SK-N-SH treated with all-trans-retinoic acid at 6 μM for 48 hours (cell line): Measurements from ENCODE around the gene ANKRD13D.

ENCODE experiments used
- ATAC-seq: fragments of 200-7000 bp; cut with Tn5 transposase; 3 replicates; pipeline ENCODE4 v1.9.1; 2020; ENCODE audit warnings: mild to moderate bottlenecking, moderate library complexity
- ARNTL ChIP-seq: fragments of 450-650 bp; formaldehyde crosslinking; IDR thresholded peaks from 2 replicates; pipeline ENCODE4 v1.5.0; 2020; ENCODE audit warnings: low read depth, mild to moderate bottlenecking, moderate library complexity, borderline replicate concordance
- BACH2 ChIP-seq: fragments of 250-450 bp; sonication (Bioruptor Pico); IDR thresholded peaks from 2 replicates; pipeline ENCODE4 v1.9.0; 2021; ENCODE audit warnings: mild to moderate bottlenecking, borderline replicate concordance
- CSDC2 ChIP-seq: fragments of 250-450 bp; sonication (Bioruptor Pico); IDR thresholded peaks from 2 replicates; pipeline ENCODE4 v1.5.0; 2020; ENCODE audit warnings: mild to moderate bottlenecking, moderate library complexity
- CSRNP3 ChIP-seq: fragments of 250-450 bp; sonication (Bioruptor Pico); IDR thresholded peaks from 2 replicates; pipeline ENCODE4 v1.5.1; 2021; ENCODE audit warnings: mild to moderate bottlenecking, moderate library complexity
- ESRRG ChIP-seq: fragments of 250-450 bp; sonication (Bioruptor Pico); IDR thresholded peaks from 2 replicates; pipeline ENCODE4 v1.6.1; 2021; ENCODE audit warnings: mild to moderate bottlenecking
- GLIS3 ChIP-seq: fragments of 250-450 bp; sonication (Bioruptor Pico); IDR thresholded peaks from 2 replicates; pipeline ENCODE4 v1.5.0; 2020; ENCODE audit warnings: mild to moderate bottlenecking, moderate library complexity
- PATZ1 ChIP-seq: fragments of 250-450 bp; sonication (Bioruptor Pico); IDR thresholded peaks from 2 replicates; pipeline ENCODE4 v1.8.0; 2020; ENCODE audit warnings: mild to moderate bottlenecking, moderate library complexity, borderline replicate concordance
- PPARA ChIP-seq: fragments of 250-450 bp; sonication (Bioruptor Pico); IDR thresholded peaks from 2 replicates; pipeline ENCODE4 v1.5.0; 2020; ENCODE audit warnings: mild to moderate bottlenecking, borderline replicate concordance
- RARB ChIP-seq: fragments of 250-450 bp; sonication (Bioruptor Pico); IDR thresholded peaks from 2 replicates; pipeline ENCODE4 v1.8.0; 2021; ENCODE audit warnings: mild to moderate bottlenecking, moderate library complexity
- TCF4 ChIP-seq: fragments of 250-450 bp; sonication (Bioruptor Pico); IDR thresholded peaks from 2 replicates; pipeline ENCODE4 v1.8.0; 2021; ENCODE audit warnings: mild to moderate bottlenecking, moderate library complexity, borderline replicate concordance
- TOX ChIP-seq: fragments of 250-450 bp; sonication (Bioruptor Pico); IDR thresholded peaks from 2 replicates; pipeline ENCODE4 v1.8.0; 2021; ENCODE audit warnings: mild to moderate bottlenecking, moderate library complexity, borderline replicate concordance
- ZFP3 ChIP-seq: fragments of 250-450 bp; sonication (Bioruptor Pico); IDR thresholded peaks from 2 replicates; pipeline ENCODE4 v1.5.0; 2020; ENCODE audit warnings: mild to moderate bottlenecking, moderate library complexity
- ZFP30 ChIP-seq: fragments of 450-650 bp; formaldehyde crosslinking; IDR thresholded peaks from 2 replicates; pipeline ENCODE4 v1.5.0; 2022; ENCODE audit warnings: mild to moderate bottlenecking, moderate library complexity
- ZNF565 ChIP-seq: fragments of 450-650 bp; formaldehyde crosslinking; conservative IDR thresholded peaks from 2 replicates; pipeline ENCODE4 v1.5.0; 2020; ENCODE audit warnings: low read depth, mild to moderate bottlenecking, moderate library complexity
- ZNF70 ChIP-seq: fragments of 450-650 bp; formaldehyde crosslinking; IDR thresholded peaks from 2 replicates; pipeline ENCODE4 v1.5.0; 2020; ENCODE audit warnings: mild to moderate bottlenecking, moderate library complexity
- ZNF8 ChIP-seq: fragments of 450-650 bp; formaldehyde crosslinking; IDR thresholded peaks from 2 replicates; pipeline ENCODE4 v1.5.0; 2020; ENCODE audit warnings: mild to moderate bottlenecking, moderate library complexity
- TF ChIP-seq, protein P1 (sequence below): fragments of 250-450 bp; sonication (Bioruptor Pico); IDR thresholded peaks from 2 replicates; pipeline ENCODE4 v1.5.1; 2020; ENCODE audit warnings: low read depth, mild to moderate bottlenecking, moderate library complexity
- TF ChIP-seq, protein P2 (sequence below): fragments of 250-450 bp; sonication (Bioruptor Pico); IDR thresholded peaks from 2 replicates; pipeline ENCODE4 v1.5.0; 2020; ENCODE audit warnings: mild to moderate bottlenecking, moderate library complexity

ANKRD13D gene

DNA sequence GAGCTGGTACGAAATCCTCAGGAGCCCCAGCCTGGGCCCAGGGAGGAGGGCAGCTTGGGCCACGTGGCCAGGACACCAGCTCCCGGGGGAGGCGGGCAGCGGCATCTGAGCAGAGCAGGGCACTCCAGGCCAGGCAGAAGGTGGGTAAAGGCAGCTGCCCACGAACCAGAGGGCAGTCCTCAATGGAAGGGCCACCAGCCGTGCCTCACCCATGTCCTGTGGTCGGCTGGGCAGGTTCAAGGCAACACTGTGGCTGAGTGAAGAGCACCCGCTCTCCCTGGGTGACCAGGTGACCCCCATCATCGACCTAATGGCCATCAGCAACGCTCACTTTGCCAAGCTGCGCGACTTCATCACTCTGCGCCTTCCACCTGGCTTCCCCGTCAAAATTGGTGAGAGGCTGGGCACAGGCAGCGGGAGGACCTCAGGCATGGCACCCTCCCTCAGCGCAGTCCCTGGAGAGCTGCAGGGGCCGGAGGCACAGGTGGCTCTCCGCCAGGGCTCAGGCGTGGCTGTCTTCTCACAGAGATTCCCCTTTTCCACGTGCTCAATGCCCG lies 11.7 kb downstream of the ANKRD13D start:
- no peak for ATAC-seq
- TF ChIP-seq ZNF70 (CRISPR knock-in tag): no peak
- no peak for TF ChIP-seq ZFP3 (CRISPR knock-in tag)
- no peak for TF ChIP-seq TCF4 (CRISPR knock-in tag)
- no peak for TF ChIP-seq ESRRG (CRISPR knock-in tag)
- no peak for TF ChIP-seq RARB (CRISPR knock-in tag)
- TF ChIP-seq BACH2 (CRISPR knock-in tag): no peak
- no peak for TF ChIP-seq ZNF8 (CRISPR knock-in tag)
- no peak for TF ChIP-seq CSDC2 (CRISPR knock-in tag)
- TF ChIP-seq TOX (CRISPR knock-in tag): no peak
- TF ChIP-seq ZNF565 (CRISPR knock-in tag): no peak
- TF ChIP-seq ARNTL (CRISPR knock-in tag): no peak
- TF ChIP-seq GLIS3 (CRISPR knock-in tag): no peak
- TF ChIP-seq, protein P1, sequence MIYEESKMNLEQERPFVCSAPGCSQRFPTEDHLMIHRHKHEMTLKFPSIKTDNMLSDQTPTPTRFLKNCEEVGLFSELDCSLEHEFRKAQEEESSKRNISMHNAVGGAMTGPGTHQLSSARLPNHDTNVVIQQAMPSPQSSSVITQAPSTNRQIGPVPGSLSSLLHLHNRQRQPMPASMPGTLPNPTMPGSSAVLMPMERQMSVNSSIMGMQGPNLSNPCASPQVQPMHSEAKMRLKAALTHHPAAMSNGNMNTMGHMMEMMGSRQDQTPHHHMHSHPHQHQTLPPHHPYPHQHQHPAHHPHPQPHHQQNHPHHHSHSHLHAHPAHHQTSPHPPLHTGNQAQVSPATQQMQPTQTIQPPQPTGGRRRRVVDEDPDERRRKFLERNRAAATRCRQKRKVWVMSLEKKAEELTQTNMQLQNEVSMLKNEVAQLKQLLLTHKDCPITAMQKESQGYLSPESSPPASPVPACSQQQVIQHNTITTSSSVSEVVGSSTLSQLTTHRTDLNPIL (CRISPR knock-in tag): no peak
- no peak for TF ChIP-seq PPARA (CRISPR knock-in tag)
- no peak for TF ChIP-seq ZFP30 (CRISPR knock-in tag)
- no peak for TF ChIP-seq PATZ1 (CRISPR knock-in tag)
- TF ChIP-seq, protein P2, sequence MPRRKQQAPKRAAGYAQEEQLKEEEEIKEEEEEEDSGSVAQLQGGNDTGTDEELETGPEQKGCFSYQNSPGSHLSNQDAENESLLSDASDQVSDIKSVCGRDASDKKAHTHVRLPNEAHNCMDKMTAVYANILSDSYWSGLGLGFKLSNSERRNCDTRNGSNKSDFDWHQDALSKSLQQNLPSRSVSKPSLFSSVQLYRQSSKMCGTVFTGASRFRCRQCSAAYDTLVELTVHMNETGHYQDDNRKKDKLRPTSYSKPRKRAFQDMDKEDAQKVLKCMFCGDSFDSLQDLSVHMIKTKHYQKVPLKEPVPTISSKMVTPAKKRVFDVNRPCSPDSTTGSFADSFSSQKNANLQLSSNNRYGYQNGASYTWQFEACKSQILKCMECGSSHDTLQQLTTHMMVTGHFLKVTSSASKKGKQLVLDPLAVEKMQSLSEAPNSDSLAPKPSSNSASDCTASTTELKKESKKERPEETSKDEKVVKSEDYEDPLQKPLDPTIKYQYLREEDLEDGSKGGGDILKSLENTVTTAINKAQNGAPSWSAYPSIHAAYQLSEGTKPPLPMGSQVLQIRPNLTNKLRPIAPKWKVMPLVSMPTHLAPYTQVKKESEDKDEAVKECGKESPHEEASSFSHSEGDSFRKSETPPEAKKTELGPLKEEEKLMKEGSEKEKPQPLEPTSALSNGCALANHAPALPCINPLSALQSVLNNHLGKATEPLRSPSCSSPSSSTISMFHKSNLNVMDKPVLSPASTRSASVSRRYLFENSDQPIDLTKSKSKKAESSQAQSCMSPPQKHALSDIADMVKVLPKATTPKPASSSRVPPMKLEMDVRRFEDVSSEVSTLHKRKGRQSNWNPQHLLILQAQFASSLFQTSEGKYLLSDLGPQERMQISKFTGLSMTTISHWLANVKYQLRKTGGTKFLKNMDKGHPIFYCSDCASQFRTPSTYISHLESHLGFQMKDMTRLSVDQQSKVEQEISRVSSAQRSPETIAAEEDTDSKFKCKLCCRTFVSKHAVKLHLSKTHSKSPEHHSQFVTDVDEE (CRISPR knock-in tag): no peak
- TF ChIP-seq, all 23 proteins: peak for 0

GRCh38 chr11:67301313-67301921 lies 12.3 kb downstream of the ANKRD13D start:
- no peak for TF ChIP-seq GLIS3 (CRISPR knock-in tag)
- no peak for ATAC-seq

DNA sequence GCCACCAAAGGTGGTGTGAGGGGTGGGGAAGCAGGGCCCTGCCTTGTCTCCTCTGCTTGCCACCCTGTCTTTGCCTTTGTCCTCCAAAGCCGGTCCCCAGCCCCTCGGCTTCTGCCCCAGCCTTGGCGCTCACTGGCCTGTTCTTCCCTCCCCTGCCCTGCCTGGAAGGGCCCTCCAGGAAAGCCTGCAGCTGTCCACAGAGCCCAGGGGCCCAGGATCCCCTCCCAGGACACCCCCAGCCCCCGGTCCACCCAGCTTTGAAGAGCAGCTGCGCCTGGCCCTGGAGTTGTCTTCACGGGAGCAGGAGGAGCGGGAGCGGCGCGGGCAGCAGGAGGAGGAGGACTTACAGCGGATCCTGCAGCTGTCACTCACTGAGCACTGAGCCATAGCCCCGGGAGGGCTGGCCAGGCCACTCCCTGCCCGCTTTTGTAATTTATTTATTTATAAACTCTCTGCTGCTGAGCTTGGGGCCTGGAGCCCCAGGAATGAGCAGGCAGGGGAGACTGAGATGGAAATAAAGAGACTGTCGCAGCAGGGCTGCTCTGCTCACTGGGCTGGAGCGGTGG lies 12.9 kb downstream of the ANKRD13D start:
- no peak for ATAC-seq
- TF ChIP-seq RARB (CRISPR knock-in tag) (no peak), BACH2 (CRISPR knock-in tag) (no peak), ZNF565 (CRISPR knock-in tag) (no peak), ZNF70 (CRISPR knock-in tag) (no peak), CSRNP3 (CRISPR knock-in tag) (no peak), CSDC2 (CRISPR knock-in tag) (no peak), ESRRG (CRISPR knock-in tag) (no peak), PATZ1 (CRISPR knock-in tag) (no peak), PPARA (CRISPR knock-in tag) (no peak)
- TF ChIP-seq, all 23 proteins: peak for 0
